Kidney (tissue), 14 donors: ENCODE data around the gene MAGIX. TPM values are rescaled to one million over a fixed set of nuclear protein-coding genes. Genes with fewer than 3 reads are reported as not detected.

ENCODE experiments used
- DNase-seq, 5 donors: peaks; one replicate each; pipeline ENCODE4 v3.0.0-alpha.2; 2013 to 2020
- FAIRE-seq: peaks from 2 replicates; lab custom pipeline; 2012; peaks lifted over from hg19 to GRCh38; lab: Jason Lieb, UNC
- H3K27ac ChIP-seq, 2 donors: one replicate each; pipeline ENCODE4 v1.7.0; 2013; ENCODE audit warnings: low read depth in 2 of 2, low read length in 2 of 2, inconsistent platforms in 1 of 2
- H3K27me3 ChIP-seq: one replicate; pipeline ENCODE4 v1.7.1; 2013; ENCODE audit warnings: low read length, inconsistent platforms; ENCODE audit not compliant: control insufficient read depth, insufficient read depth
- H3K36me3 ChIP-seq, 3 donors: one replicate each; pipeline versions ENCODE4 v1.7.0 to v1.7.1; 2013; ENCODE audit warnings: low read length in 3 of 3, control low read depth in 1 of 3, inconsistent platforms in 1 of 3; ENCODE audit not compliant: insufficient read depth in 3 of 3, control insufficient read depth in 2 of 3
- H3K4me1 ChIP-seq, 3 donors: one replicate each; pipeline versions ENCODE4 v1.7.0 to v1.7.1; 2013; ENCODE audit warnings: low read length in 3 of 3, inconsistent platforms in 1 of 3, low read depth in 1 of 3; ENCODE audit not compliant: control insufficient read depth in 2 of 3, insufficient read depth in 2 of 3
- H3K4me3 ChIP-seq, 3 donors: one replicate each; pipeline versions ENCODE4 v1.7.0 to v1.8.1; 2013; ENCODE audit warnings: low read length in 3 of 3, control low read depth in 1 of 3, inconsistent platforms in 1 of 3
- H3K9ac ChIP-seq, 3 donors: one replicate each; pipeline versions ENCODE4 v1.7.0 to v1.7.1; 2013; ENCODE audit warnings: low read length in 3 of 3, control low read depth in 1 of 3, inconsistent platforms in 1 of 3
- H3K9me3 ChIP-seq, 3 donors: one replicate each; pipeline versions ENCODE4 v1.7.0 to v1.7.1; 2013; ENCODE audit warnings: low read length in 3 of 3, control low read depth in 1 of 3, inconsistent platforms in 1 of 3; ENCODE audit not compliant: control insufficient read depth in 2 of 3, insufficient read depth in 1 of 3
- intact Hi-C: fragments of 100-400 bp; cut with DNase I; formaldehyde crosslinking; loops from one replicate; pipeline ENCODE4 v1.11.1; 2022
- polyA plus RNA-seq: library from polyadenylated mRNA; stranded (reverse); fragments of 350-450 nt; fragmentation: Illumina TruSeq; extraction: RNeasy Lipid Tissue Mini Kit (QIAGEN cat#74804); gene quantifications from one replicate; pipeline ENCODE4 v1.2.3, GENCODE V29; 2014; ENCODE audit warnings: low read depth, low replicate concordance; ENCODE audit not compliant: insufficient read depth
- total RNA-seq: library from RNA; stranded (reverse); fragmentation: NEBNext Ultra II Directional; extraction: Animal tissue kit (Norgen Biotek cat#: 25700); gene quantifications from one replicate; pipeline ENCODE4 v1.2.1, GENCODE V29; 2021
- TF ChIP-seq, protein P1 (sequence below): IDR thresholded peaks from 3 replicates; pipeline ENCODE4 v1.5.1; 2012; ENCODE audit warnings: mild to moderate bottlenecking, moderate library complexity, borderline replicate concordance; ENCODE audit not compliant: insufficient read depth; ENCODE audit errors: extremely low read depth
- donor health status: control.
- donor health status: control.
- donor health status: control.
- donor health status: control.
- donor health status: control.
- donor health status: DM: yes; HTN: yes; CAD: no.
- donor health status: Normal renal cell carcinoma (clear cell type).

The MAGIX gene
- total and polyA plus RNA-seq, 2 donors from 2014 or later = 11.6 to 34.0 TPM

DNA sequence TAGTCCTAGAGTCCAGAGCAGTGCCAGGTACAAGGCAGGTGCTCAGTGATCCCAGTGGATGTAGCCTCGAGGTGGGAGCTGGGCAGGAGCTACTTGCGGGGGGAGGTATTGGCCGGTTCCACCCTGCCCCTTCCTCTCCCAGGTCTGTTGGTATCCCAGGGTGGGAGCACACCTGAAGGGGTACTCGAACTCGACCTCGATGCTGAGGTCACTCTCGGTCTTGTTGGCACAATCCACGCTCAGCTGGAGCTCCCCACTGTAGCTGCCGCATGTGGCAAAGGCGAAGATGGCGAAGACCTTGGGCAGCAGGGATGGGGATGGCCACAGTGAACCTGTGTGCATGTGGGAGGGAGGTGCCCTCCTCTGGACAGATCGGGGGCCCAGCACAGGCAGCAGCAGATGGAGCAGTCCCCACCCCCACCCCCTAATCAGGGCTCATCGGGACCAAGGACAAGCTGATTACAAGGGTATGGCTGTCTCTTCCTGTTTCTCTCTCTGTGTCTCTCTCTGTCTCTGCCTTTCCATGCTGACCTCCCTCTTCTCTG lies 35.1 kb downstream of the MAGIX start:
- Histone ChIP-seq H3K4me1 (no peaks in the 10 kb centered on the region), H3K4me3 (no peak overlapping the region), H3K36me3 (no peaks in the 10 kb centered on the region), H3K27ac (no peak overlapping the region), H3K9me3 (no peaks in the 10 kb centered on the region), H3K27me3 (no peaks in the 10 kb centered on the region), H3K9ac (no peak overlapping the region)
- DNase-seq (no peak), FAIRE-seq (no peak)
- TF ChIP-seq, protein P1, sequence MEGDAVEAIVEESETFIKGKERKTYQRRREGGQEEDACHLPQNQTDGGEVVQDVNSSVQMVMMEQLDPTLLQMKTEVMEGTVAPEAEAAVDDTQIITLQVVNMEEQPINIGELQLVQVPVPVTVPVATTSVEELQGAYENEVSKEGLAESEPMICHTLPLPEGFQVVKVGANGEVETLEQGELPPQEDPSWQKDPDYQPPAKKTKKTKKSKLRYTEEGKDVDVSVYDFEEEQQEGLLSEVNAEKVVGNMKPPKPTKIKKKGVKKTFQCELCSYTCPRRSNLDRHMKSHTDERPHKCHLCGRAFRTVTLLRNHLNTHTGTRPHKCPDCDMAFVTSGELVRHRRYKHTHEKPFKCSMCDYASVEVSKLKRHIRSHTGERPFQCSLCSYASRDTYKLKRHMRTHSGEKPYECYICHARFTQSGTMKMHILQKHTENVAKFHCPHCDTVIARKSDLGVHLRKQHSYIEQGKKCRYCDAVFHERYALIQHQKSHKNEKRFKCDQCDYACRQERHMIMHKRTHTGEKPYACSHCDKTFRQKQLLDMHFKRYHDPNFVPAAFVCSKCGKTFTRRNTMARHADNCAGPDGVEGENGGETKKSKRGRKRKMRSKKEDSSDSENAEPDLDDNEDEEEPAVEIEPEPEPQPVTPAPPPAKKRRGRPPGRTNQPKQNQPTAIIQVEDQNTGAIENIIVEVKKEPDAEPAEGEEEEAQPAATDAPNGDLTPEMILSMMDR = no peak
- intact Hi-C loops = no loop called here

GRCh38 chrX:49198540-49199314 lies 36.2 kb downstream of the MAGIX start:
- intact Hi-C loops = no loop called here
- H3K9me3 ChIP-seq = no peaks in the 10 kb centered on the region
- no peaks in the 10 kb centered on the region for H3K36me3 ChIP-seq
- H3K27me3 ChIP-seq = no peaks in the 10 kb centered on the region
- no peak overlapping the region for H3K27ac ChIP-seq
- no peaks in the 10 kb centered on the region for H3K4me1 ChIP-seq
- H3K9ac ChIP-seq = no peak overlapping the region
- no peak overlapping the region for H3K4me3 ChIP-seq
- DNase-seq = no peak
- FAIRE-seq = no peak
- TF ChIP-seq, protein P1 = no peak

DNA sequence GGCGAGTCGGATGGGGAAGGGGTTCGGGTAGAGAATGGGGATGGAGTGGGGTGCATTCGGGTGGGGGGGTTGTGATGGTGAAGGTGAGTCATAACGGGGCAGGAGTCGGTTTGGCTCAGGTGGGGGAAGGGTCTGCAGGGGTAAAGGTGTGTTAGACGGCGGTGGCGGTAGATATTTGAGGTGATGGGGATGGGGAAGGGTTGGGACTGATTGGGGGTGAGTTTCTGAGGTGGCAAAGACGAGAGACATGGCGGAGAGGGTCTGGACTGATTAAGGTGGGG lies 36.7 kb downstream of the MAGIX start:
- no peaks in the 10 kb centered on the region for H3K36me3 ChIP-seq
- H3K9ac ChIP-seq = no peak overlapping the region
- intact Hi-C loops = no loop called here
- FAIRE-seq (no peak), DNase-seq (peak in 1 of 5 donors; percentile 42)
- H3K4me3 ChIP-seq = no peak overlapping the region
- H3K27me3 ChIP-seq = no peaks in the 10 kb centered on the region
- H3K4me1 ChIP-seq = no peaks in the 10 kb centered on the region
- H3K27ac ChIP-seq = no peak overlapping the region
- no peaks in the 10 kb centered on the region for H3K9me3 ChIP-seq
- TF ChIP-seq, protein P1 = no peak
